Activated CD8-positive, alpha-beta memory T cell treated with anti-CD3 and anti-CD28 coated beads for 36 hours (primary cell): ENCODE data around the gene TUBB4B. TPM values are rescaled to one million over a fixed set of nuclear protein-coding genes. Genes with fewer than 3 reads are reported as not detected.

Experiments used
- CTCF ChIA-PET: fragments of 350-600 bp; sonication (Branson Sonifier 250); formaldehyde crosslinking; loops from one replicate; lab custom pipeline; 2021; ENCODE audit warnings: antibody characterized with exemption; lab: Charles Lee
- POLR2A ChIA-PET: fragments of 350-600 bp; sonication (Branson Sonifier 250); formaldehyde crosslinking; loops from one replicate; lab custom pipeline; 2021; ENCODE audit warnings: antibody characterized with exemption; lab: Charles Lee
- total RNA-seq, 2 experiments: library from RNA; stranded (reverse); gene quantifications; one replicate each; pipeline ENCODE4 v1.2.3, GENCODE V29; 2021

The TUBB4B gene
- total RNA-seq, 2 experiments from 2014 or later = 315 to 323 TPM

DNA sequence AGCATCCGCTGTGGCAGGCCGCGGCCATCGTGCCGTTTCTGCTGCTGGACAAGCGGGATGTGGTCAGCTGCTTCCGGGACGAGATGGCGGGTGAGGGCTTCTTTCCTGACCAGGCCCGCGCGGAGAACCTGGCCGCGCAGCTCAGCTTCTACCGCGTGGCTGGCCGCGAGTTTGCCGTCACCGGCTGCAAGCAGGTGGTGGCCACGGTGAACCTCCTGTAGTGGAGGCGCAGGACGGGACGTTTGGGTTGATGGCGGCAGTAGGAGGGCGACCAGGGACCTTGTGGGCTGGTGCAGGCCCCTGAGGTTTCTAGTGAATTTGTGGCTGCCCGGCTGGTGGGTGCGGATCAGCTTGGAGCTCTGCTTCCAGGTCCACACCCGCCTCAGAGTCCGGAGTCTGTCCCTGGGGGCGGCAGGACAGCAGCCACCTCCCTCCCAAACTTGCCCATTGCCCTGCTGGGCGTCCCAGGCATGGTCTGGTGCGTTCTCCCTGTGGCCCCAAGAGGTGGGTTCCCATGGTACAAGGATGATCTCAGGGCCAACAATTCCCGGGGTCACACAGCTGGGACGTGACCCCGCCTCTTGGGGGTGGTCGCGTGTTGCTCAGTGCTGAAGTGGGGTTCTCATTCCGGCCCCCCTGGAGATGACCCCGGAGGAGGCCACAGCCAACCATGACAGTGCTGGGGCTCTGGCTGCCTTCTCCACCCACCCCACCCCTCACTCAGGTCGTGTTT, 38.8 kb downstream of the TUBB4B start:
- ChIA-PET POLR2A (no interaction called here), CTCF (interaction anchor here (0.5 to 0.6 kb wide), 2 partner anchors 11 to 194 kb away, joined by 3 to 5 read pairs; no protein-coding TSS in a partner anchor)

DNA sequence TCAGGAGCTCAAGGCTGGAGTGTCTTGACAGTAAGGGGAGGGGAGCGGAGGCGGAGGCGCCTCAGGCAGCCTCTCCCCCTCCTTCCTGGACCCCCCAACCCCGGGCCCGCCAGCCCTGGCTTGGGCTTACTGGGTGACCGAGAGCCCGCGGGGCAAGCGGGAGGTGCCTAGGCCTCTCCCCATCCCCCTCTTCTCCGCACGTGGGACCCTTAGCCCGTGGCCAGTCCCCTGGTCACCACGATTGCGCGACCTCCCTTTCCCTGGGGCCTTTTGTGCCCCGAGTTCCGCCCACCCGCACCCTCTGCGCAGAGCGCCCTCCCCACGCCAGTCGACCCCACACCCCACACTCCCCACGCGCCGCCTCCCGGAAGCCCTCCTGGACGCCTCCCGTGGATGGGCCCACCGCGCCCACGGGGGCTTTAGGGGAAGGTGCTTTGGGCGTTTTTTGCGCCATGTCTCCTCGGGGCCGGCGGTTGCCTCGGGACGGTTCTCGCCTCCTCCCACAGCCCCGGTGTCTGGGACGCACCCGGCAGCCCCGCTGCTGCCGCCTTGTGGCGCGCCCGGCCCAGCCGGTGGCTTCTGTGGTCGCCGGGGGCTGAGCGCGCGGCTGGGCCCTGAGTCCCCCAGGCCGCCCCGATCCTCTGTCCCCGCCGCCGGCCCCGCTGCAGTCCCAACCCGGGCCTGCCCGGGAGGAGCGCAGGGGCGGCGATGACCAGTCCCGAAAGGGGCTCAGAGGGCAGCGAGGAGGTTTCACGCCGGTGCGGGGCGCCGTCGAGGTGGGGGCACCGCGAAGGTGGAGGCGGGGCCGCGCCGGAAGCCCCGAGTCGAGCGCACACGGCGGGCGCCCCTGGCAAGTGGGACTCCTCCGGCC, 39.6 kb downstream of the TUBB4B start:
- ChIA-PET CTCF (interaction anchor here (0.6 kb wide), 2 partner anchors 10 to 16 kb away, joined by 5 to 6 read pairs; no protein-coding TSS in a partner anchor), POLR2A (no interaction called here)

DNA sequence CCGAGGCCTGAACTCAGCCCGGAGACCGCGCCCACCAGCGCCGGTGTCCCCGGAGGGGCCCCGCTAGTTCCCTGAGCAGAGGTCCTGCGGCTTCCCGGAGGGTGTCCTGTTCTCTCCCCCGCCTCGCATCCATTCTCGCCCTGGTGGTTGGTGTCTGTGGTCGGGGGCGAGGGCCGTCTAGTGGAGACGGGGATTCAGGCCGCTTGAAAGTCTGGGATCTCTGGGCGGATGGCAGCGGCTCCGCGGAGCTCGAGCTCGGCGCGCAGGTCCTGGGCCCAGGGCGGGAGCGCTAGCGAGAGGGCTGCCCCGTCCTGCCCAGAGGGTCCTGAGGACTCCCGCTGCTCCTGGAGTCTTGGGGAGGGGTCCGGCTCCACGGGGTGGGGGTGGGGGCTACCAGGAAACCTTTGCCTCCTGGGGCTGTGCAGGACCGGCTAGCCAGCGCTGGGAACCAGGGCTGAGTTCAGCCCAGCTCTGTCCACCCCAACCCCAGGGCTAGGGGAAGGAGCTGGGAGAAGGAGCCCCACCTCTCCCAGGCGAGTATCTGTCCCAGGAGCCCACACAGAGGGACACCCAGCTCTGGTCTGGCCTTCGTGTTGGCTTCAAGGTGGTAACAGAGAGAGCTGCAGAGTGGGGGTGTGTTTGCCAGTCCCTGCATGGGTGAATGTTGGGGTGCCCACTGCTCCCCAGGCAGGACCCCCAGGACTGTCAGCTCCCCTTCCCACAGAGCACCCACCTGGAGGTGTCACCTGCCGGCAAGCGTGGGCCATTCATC, 40.4 kb downstream of the TUBB4B start:
- POLR2A ChIA-PET = no interaction called here
- CTCF ChIA-PET = interaction anchor here (0.6 kb wide), 1 partner anchor 17 kb away, joined by 6 read pairs; no protein-coding TSS in a partner anchor

DNA sequence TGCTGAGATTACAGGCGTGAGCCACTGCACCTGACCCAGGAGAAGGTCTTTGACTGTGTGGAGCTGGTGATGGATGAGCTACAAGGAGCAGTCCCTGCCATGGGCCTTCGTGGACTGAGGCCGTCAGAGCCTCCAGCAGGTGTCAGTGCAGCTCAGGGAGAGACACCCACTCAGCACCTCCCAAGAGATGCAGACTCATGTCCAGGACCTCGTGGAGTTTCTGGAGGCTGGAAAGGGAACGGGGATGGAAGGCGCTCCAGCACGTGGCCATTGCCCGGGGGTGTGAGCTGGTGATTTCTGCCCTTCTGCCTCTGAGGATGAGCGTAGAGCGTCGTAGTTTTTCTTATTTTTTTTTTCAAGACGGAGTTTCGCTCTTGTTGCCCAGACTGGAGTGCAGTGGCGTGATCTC, 45.9 kb downstream of the TUBB4B start:
- ChIA-PET CTCF (interaction anchor here (1.2 kb wide), 1 partner anchor 10 kb away, joined by 4 read pairs; the partner anchor contains the start of gene TOR4A), POLR2A (interaction anchor here (0.6 kb wide), 1 partner anchor 29 kb away, joined by 7 read pairs; no protein-coding TSS in a partner anchor)

DNA sequence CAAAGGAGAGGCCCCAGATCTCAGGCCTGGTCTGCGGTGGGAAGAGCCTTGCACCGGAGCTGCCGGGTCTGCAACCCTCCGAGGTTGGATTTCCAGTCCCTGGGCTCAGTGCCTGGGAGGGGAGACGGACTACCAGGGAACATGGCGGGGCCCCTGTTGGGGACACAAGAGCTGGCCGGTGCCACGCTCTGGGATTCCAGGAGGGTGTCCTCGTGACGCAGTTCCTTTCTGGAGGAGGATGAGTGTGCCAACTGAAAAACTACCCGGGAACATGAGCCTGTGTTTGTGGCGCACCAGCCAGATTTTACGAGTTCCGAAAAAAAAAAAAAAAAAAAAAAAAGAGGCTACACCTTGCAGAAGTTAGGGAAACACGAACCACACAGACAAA, 52.0 kb downstream of the TUBB4B start:
- CTCF ChIA-PET = interaction anchor here (0.7 to 1.2 kb wide), 3 partner anchors 38 to 152 kb away, joined by 3 to 4 read pairs (median 3); partner anchors contain the start of gene NELFB
- POLR2A ChIA-PET = interaction anchor here (0.7 kb wide), 1 partner anchor 259 kb away, joined by 10 read pairs; no protein-coding TSS in a partner anchor

Other genes with a start within 250 kb of the TUBB4B start
- gene PAXX, start 248.9 kb upstream of the TUBB4B start, total RNA-seq = 10 to 100 TPM; 66.9 to 74.6 TPM
- gene CLIC3, start 244.7 kb upstream of the TUBB4B start, total RNA-seq = not detected
- gene ABCA2, start 213.1 kb upstream of the TUBB4B start, total RNA-seq = 10 to 100 TPM in 1 of 2 experiments, 1 to 10 TPM in 1; 9.8 to 10.3 TPM
- gene FUT7, start 209.2 kb upstream of the TUBB4B start, total RNA-seq = under 1 TPM in 1 of 2 experiments, not detected in 1; 0.06 TPM
- gene NPDC1, start 195.1 kb upstream of the TUBB4B start, total RNA-seq = 10 to 100 TPM; 28.2 to 31.4 TPM
- gene ENTPD2, start 187.2 kb upstream of the TUBB4B start, total RNA-seq = not detected
- gene SAPCD2, start 170.7 kb upstream of the TUBB4B start, total RNA-seq = 10 to 100 TPM; 16.4 to 16.5 TPM
- 10 to 100 TPM; 27.2 to 29.6 TPM for gene UAP1L1, start 163.8 kb upstream of the TUBB4B start, total RNA-seq
- gene MAN1B1, start 154.3 kb upstream of the TUBB4B start, total RNA-seq = 10 to 100 TPM; 30.0 to 34.1 TPM
- gene DPP7, start 126.6 kb upstream of the TUBB4B start, total RNA-seq = 100 to 1,000 TPM; 323 to 333 TPM
- under 1 TPM in 1 of 2 experiments, not detected in 1; 0.06 TPM for gene GRIN1, start 102.1 kb upstream of the TUBB4B start, total RNA-seq
- not detected for gene LRRC26, start 71.2 kb upstream of the TUBB4B start, total RNA-seq
- not detected for gene TMEM210, start 69.2 kb upstream of the TUBB4B start, total RNA-seq
- 10 to 100 TPM; 49.1 to 51.8 TPM for gene ANAPC2, start 52.7 kb upstream of the TUBB4B start, total RNA-seq
- 100 to 1,000 TPM; 103 TPM for gene SSNA1, start 52.6 kb upstream of the TUBB4B start, total RNA-seq
- gene TPRN, start 40.5 kb upstream of the TUBB4B start, total RNA-seq = 10 to 100 TPM; 11.1 to 11.9 TPM
- gene TMEM203, start 35.6 kb upstream of the TUBB4B start, total RNA-seq = 10 to 100 TPM; 47.0 to 47.1 TPM
- 10 to 100 TPM; 43.7 to 44.6 TPM for gene NDOR1, start 35.6 kb upstream of the TUBB4B start, total RNA-seq
- gene RNF208, start 19.0 kb upstream of the TUBB4B start, total RNA-seq = 1 to 10 TPM; 3.0 to 4.1 TPM
- gene CYSRT1, start 16.1 kb upstream of the TUBB4B start, total RNA-seq = under 1 TPM in 1 of 2 experiments, not detected in 1; 0.23 TPM
- gene RNF224, start 13.8 kb upstream of the TUBB4B start, total RNA-seq = not detected
- gene SLC34A3, start 10.4 kb upstream of the TUBB4B start, total RNA-seq = not detected
- gene STPG3, start 10.0 kb downstream of the TUBB4B start, total RNA-seq = not detected
- 10 to 100 TPM; 67.0 to 70.9 TPM for gene NELFB, start 14.0 kb downstream of the TUBB4B start, total RNA-seq
- 1 to 10 TPM; 4.8 TPM for gene TOR4A, start 36.4 kb downstream of the TUBB4B start, total RNA-seq
- 1 to 10 TPM; 3.0 to 3.4 TPM for gene NRARP, start 61.0 kb downstream of the TUBB4B start, total RNA-seq
- 1 to 10 TPM; 3.4 to 3.7 TPM for gene EXD3, start 181.9 kb downstream of the TUBB4B start, total RNA-seq
- under 1 TPM; 0.40 to 0.67 TPM for gene NOXA1, start 182.1 kb downstream of the TUBB4B start, total RNA-seq
- gene ENTPD8, start 200.1 kb downstream of the TUBB4B start, total RNA-seq = not detected
- 10 to 100 TPM; 62.9 to 63.3 TPM for gene NSMF, start 218.0 kb downstream of the TUBB4B start, total RNA-seq